22Rv1 (cell line): ENCODE measurements around the gene TPSAB1.

Experiments used
- H3K27ac ChIP-seq: fragments of 450-650 bp; 2 replicates; pipeline ENCODE4 v1.5.1; 2017
- ZFX ChIP-seq: fragments of 450-650 bp; IDR thresholded peaks from 2 replicates; pipeline ENCODE4 v1.6.1; 2017; ENCODE audit warnings: antibody characterized with exemption, borderline replicate concordance
- TF ChIP-seq, protein P1 (sequence below): fragments of 450-650 bp; IDR thresholded peaks from 2 replicates; pipeline ENCODE4 v1.5.1; 2017; ENCODE audit warnings: mild to moderate bottlenecking

TPSAB1 gene

DNA sequence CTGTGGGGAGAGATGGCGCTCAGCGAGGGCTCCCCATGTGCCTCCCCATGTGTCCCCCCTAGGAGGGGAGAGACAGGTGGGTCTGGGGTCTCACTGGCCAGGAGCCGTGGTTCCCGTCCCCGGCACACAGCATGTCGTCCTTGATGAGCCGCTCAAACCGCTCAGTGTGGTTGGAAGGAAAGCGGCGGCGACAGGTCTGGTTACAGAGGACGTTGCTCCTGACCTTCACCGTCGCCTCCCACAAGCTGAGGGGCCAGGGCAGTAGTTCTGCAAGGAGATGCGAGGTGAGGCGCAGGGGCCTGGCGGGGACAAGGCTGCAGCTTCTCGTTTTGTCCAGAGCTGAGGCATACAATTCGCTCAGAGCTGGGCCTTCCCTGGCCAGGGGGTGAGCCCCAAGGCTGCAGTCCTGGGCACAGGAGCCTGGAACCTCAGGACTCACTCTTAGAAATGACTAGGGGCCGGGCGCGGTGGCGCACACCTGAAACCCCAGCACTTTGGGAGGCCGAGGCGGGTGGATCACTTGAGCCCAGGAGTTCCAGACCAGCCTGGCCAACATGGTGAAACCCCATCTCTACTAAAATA, 46.1 kb downstream of the TPSAB1 start:
- H3K27ac ChIP-seq, result no peak overlapping the region
- TF ChIP-seq, protein P1, sequence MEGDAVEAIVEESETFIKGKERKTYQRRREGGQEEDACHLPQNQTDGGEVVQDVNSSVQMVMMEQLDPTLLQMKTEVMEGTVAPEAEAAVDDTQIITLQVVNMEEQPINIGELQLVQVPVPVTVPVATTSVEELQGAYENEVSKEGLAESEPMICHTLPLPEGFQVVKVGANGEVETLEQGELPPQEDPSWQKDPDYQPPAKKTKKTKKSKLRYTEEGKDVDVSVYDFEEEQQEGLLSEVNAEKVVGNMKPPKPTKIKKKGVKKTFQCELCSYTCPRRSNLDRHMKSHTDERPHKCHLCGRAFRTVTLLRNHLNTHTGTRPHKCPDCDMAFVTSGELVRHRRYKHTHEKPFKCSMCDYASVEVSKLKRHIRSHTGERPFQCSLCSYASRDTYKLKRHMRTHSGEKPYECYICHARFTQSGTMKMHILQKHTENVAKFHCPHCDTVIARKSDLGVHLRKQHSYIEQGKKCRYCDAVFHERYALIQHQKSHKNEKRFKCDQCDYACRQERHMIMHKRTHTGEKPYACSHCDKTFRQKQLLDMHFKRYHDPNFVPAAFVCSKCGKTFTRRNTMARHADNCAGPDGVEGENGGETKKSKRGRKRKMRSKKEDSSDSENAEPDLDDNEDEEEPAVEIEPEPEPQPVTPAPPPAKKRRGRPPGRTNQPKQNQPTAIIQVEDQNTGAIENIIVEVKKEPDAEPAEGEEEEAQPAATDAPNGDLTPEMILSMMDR, result no peak
- TF ChIP-seq ZFX, result no peak

- H3K27ac ChIP-seq, result no peak overlapping the region
- TF ChIP-seq, protein P1, result no peak
- TF ChIP-seq ZFX, result no peak
These were observed 47.6 kb downstream of the TPSAB1 start for GRCh38 chr16:1287982-1288670.

GRCh38 chr16:1288813-1289476, 48.4 kb downstream of the TPSAB1 start:
- TF ChIP-seq, protein P1, result no peak
- no peak for TF ChIP-seq ZFX

DNA sequence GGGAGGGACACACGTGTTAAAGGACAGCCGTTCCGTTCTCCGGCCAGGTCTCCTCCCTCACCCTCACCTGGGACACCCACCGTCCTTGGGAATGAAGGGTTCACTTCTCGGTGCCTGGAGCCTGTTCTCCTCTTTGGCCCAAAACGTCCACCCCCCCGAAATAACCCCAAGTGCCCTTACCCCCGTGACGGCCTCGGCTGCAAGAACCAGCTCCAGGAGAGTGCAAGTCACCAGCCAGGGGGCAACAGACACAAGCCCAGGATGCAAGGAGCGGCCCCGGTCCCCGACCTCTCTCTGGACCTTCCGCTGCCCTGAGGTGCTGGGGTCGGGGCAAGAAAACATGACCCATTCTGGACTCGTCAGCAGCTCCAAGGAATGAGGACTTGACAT, 49.0 kb downstream of the TPSAB1 start:
- H3K27ac ChIP-seq, result no peak overlapping the region
- TF ChIP-seq, protein P1, result no peak

More at GRCh38 chr16:1288813-1289476, 48.4 kb downstream of the TPSAB1 start:
- no peak overlapping the region for H3K27ac ChIP-seq

- TF ChIP-seq, protein P1, result no peak
- no peak for TF ChIP-seq ZFX
These were observed 49.6 kb downstream of the TPSAB1 start for GRCh38 chr16:1290063-1290501.

GRCh38 chr16:1290860-1291575, 50.5 kb downstream of the TPSAB1 start:
- TF ChIP-seq, protein P1, result no peak
- TF ChIP-seq ZFX, result no peak
- H3K27ac ChIP-seq, result no peak overlapping the region

More at GRCh38 chr16:1290063-1290501, 49.6 kb downstream of the TPSAB1 start:
- H3K27ac ChIP-seq, result no peak overlapping the region
